ENCODE results near the gene SF1.
A peak's percentile ranks its signal among the peaks of the same experiment; 100 is the strongest.
"Not testable (repeated sequence)": the region's sequence is repeated elsewhere in the genome, so short reads cannot be mapped to it uniquely, and the experiment has no call there.

SF1 gene

GRCh38 chr11:64778473-64779298 lies at the start of gene SF1:
Gene SF1, minus strand, starts transcription at chr11:64778542. Its CDS starts 150 bp downstream, at chr11:64778392.
- H3K27ac ChIP-seq, result peak within 1 kb of the TSS; percentile 97
- TF ChIP-seq CTCF (conservative IDR thresholded peaks at IDR 0.05) (no peak), ZFX (IDR thresholded peaks at IDR 0.05) (no peak)

- TF ChIP-seq CTCF (conservative IDR thresholded peaks at IDR 0.05) (no peak), ZFX (IDR thresholded peaks at IDR 0.05) (no peak)
- no peak overlapping the region for H3K27ac ChIP-seq
These were observed 49.1 kb upstream of the SF1 start for GRCh38 chr11:64827451-64827839.

- no peak overlapping the region for H3K27ac ChIP-seq
- TF ChIP-seq ZFX (IDR thresholded peaks at IDR 0.05) (no peak), CTCF (conservative IDR thresholded peaks at IDR 0.05) (no peak)
These were observed 48.5 kb upstream of the SF1 start for GRCh38 chr11:64826578-64827450.

GRCh38 chr11:64826062-64826461 lies 47.7 kb upstream of the SF1 start:
- no peak for TF ChIP-seq CTCF (conservative IDR thresholded peaks at IDR 0.05)
- no peak for TF ChIP-seq ZFX (IDR thresholded peaks at IDR 0.05)
- H3K27ac ChIP-seq, result no peak overlapping the region

GRCh38 chr11:64823568-64824119 lies 45.3 kb upstream of the SF1 start:
- TF ChIP-seq ZFX (IDR thresholded peaks at IDR 0.05) (no peak), CTCF (conservative IDR thresholded peaks at IDR 0.05) (no peak)

GRCh38 chr11:64817476-64817875 lies 39.1 kb upstream of the SF1 start:
- TF ChIP-seq CTCF (conservative IDR thresholded peaks at IDR 0.05), result no peak
- no peak for TF ChIP-seq ZFX (IDR thresholded peaks at IDR 0.05)
- H3K27ac ChIP-seq, result no peak overlapping the region

More at GRCh38 chr11:64823568-64824119, 45.3 kb upstream of the SF1 start:
- no peak overlapping the region for H3K27ac ChIP-seq

- not testable (repeated sequence) for H3K27ac ChIP-seq
These were observed 37.1 kb upstream of the SF1 start for GRCh38 chr11:64815433-64815832.

Measured in C4-2B (cell line).